GM12878 (cell line): ENCODE data around the gene MANBA. TPM values are rescaled to one million over a fixed set of nuclear protein-coding genes. Genes with fewer than 3 reads are reported as not detected.

ENCODE experiments used
- ATAC-seq: fragments of 200-7000 bp; cut with Tn5 transposase; 3 replicates; pipeline ENCODE4 v1.9.1; 2020; ENCODE audit warnings: mild to moderate bottlenecking, moderate library complexity
- BruUV-seq: library from RNA; stranded (reverse); fragments of 400-500 nt; replicated peaks from 2 replicates; lab custom pipeline; 2021; lab: Mats Ljungman, UMichigan
- CTCF ChIA-PET: fragments of 300-600 bp; sonication (Branson Sonifier 250); formaldehyde crosslinking; extraction: SDS; loops from one replicate; lab custom pipeline; 2021; ENCODE audit warnings: inconsistent platforms; lab: Yijun Ruan, JAX
- POLR2A ChIA-PET: fragments of 350-600 bp; formaldehyde crosslinking; extraction: SDS; loops from one replicate; lab custom pipeline; 2021; ENCODE audit warnings: inconsistent platforms; lab: Charles Lee
- RAD21 ChIA-PET: fragments of 300-600 bp; sonication (Branson Sonifier 250); formaldehyde crosslinking; loops from one replicate; lab custom pipeline; 2023; ENCODE audit warnings: antibody characterized with exemption; ENCODE audit not compliant: unreplicated experiment; lab: Charles Lee
- SMC1A ChIA-PET: fragments of 300-600 bp; sonication (Branson Sonifier 250); formaldehyde crosslinking; loops from one replicate; lab custom pipeline; 2023; ENCODE audit not compliant: unreplicated experiment, uncharacterized antibody; lab: Charles Lee
- DNase-seq: peaks from one replicate; pipeline ENCODE4 v3.0.0-alpha.2; 2011; ENCODE audit warnings: low read depth, low spot score
- FAIRE-seq: peaks from 3 replicates; lab custom pipeline; 2011; peaks lifted over from hg19 to GRCh38; lab: Jason Lieb, UNC
- H2AFZ ChIP-seq: 2 replicates; pipeline ENCODE4 v1.6.0; 2011; ENCODE audit warnings: low read depth, low read length, control low read depth; ENCODE audit not compliant: control insufficient read depth
- H3K27ac ChIP-seq: 2 replicates; pipeline ENCODE4 v1.5.1; 2011; ENCODE audit warnings: control low read depth; ENCODE audit not compliant: control insufficient read depth, insufficient read depth
- H3K27me3 ChIP-seq, 2 experiments: replicated peaks in 1 of 2; 2 replicates each; pipeline versions ENCODE4 v1.6.0 to v1.6.1; 2011; ENCODE audit warnings: low read length in 1 of 2; ENCODE audit not compliant: control insufficient read depth in 2 of 2, insufficient read depth in 2 of 2
- H3K36me3 ChIP-seq, 2 experiments: 2 replicates each; pipeline ENCODE4 v1.5.1; 2011; ENCODE audit warnings: low read length in 1 of 2; ENCODE audit not compliant: control insufficient read depth in 2 of 2, insufficient read depth in 2 of 2
- H3K4me1 ChIP-seq: 2 replicates; pipeline ENCODE4 v1.6.1; 2011; ENCODE audit warnings: mild to moderate bottlenecking, low read length, moderate library complexity, mixed read lengths; ENCODE audit not compliant: control insufficient read depth, insufficient read depth
- H3K4me2 ChIP-seq: 2 replicates; pipeline ENCODE4 v1.6.0; 2011; ENCODE audit warnings: control low read depth; ENCODE audit not compliant: control insufficient read depth, insufficient read depth
- H3K4me3 ChIP-seq: fragments of 200-600 bp; sonication (generic); 2 replicates; pipeline ENCODE4 v1.5.1; 2016
- H3K79me2 ChIP-seq: 2 replicates; pipeline ENCODE4 v1.6.0; 2011; ENCODE audit warnings: low read length; ENCODE audit not compliant: control insufficient read depth, insufficient read depth
- H3K9ac ChIP-seq: 2 replicates; pipeline ENCODE4 v1.8.0; 2011; ENCODE audit warnings: low read length, control low read depth, mixed read lengths; ENCODE audit not compliant: control insufficient read depth, insufficient read depth
- H3K9me3 ChIP-seq: replicated peaks from 3 replicates; pipeline ENCODE4 v1.5.1; 2011; ENCODE audit warnings: mild to moderate bottlenecking, low read length; ENCODE audit not compliant: control insufficient read depth, insufficient read depth
- H4K20me1 ChIP-seq: 2 replicates; pipeline ENCODE4 v1.6.0; 2011; ENCODE audit not compliant: control insufficient read depth, insufficient read depth
- LARP7 ChIP-seq: fragments of 450-650 bp; IDR thresholded peaks from 2 replicates; pipeline ENCODE4 v1.6.1; 2017; ENCODE audit warnings: mild to moderate bottlenecking
- WGBS: methylation state at CpG from one replicate; pipeline ENCODE4 v1.1.6; 2016; ENCODE audit warnings: low lambda C conversion rate; ENCODE audit not compliant: insufficient replicate concordance, insufficient coverage; ENCODE audit errors: missing lambda C conversion rate; 5-methylcytosine and 5-hydroxymethylcytosine counted together
- in situ Hi-C: fragments of 300-500 bp; cut with MboI; formaldehyde crosslinking; loops from 9 replicates; pipeline ENCODE4 v1.14.3; 2018; ENCODE audit warnings: mixed read lengths
- intact Hi-C: fragments of 100-400 bp; cut with micrococcal nuclease; formaldehyde crosslinking; loops from one replicate; pipeline ENCODE4 v1.14.2; 2022; ENCODE audit not compliant: unreplicated experiment
- polyA plus RNA-seq, 11 experiments: library from polyadenylated mRNA; depleted of rRNA in 4 of 11; unstranded in 6 of 11; stranded (reverse) in 5 of 11; fragments of >200 nt; fragmentation: Nextera tagmentation in 4 of 11; fragmentation: Illumina TruSeq in 1 of 11; extraction: Ambion mirVana in 4 of 11; extraction: Trizol in 1 of 11; gene quantifications; 1 replicate in 1 of 11; 2 replicates in 10 of 11; pipeline versions ENCODE4 v1.2.1 to v1.2.3, GENCODE V29; 2011 to 2016; ENCODE audit warnings: inconsistent platforms in 2 of 11, missing spikeins in 2 of 11, low read depth in 1 of 11
- total RNA-seq, 4 experiments: library from RNA; depleted of rRNA in 3 of 4; stranded (reverse); fragments of >200 nt in 3 of 4; fragmentation: Illumina TruSeq in 1 of 4; extraction: Trizol in 1 of 4; gene quantifications; 2 replicates each; pipeline versions ENCODE4 v1.2.1 to v1.2.3, GENCODE V29; 2013 to 2021
- TF ChIP-seq, protein P1 (sequence below): fragments of 450-650 bp; formaldehyde crosslinking; IDR thresholded peaks from 2 replicates; pipeline ENCODE4 v1.5.0; 2022; ENCODE audit warnings: mild to moderate bottlenecking, missing genetic modification characterization
- TF ChIP-seq, protein P2 (sequence below): fragments of 450-650 bp; formaldehyde crosslinking; IDR thresholded peaks from 2 replicates; pipeline ENCODE4 v1.4.0; 2020; ENCODE audit warnings: mild to moderate bottlenecking, moderate library complexity

MANBA gene
- total and polyA plus RNA-seq, 10 of the 15 experiments (the other 5 are each of a cell fraction or from before 2014, with no cell fraction given): 3.8 to 19.0 (median 12.5) TPM

DNA sequence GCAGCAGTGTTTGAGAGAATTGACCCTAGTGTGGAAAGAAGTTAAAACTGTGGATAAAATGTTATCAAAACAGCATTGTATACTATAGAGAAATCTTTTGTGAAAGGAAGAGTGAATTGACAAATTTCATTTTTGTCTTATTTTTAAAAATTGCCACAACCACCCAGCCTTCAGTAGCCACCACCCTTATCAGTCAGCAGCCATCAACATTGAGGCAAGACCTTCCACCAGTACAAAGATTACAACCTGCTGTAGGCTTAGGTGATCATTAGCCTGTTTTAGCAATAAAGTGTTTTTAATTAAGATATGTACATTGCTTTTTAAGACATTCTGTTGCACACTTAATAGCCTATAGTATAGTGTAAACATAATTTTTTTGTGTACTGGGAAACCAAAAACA lies 168.5 kb downstream of the MANBA start:
- Histone ChIP-seq H4K20me1 (no peaks in the 10 kb centered on the region), H3K79me2 (no peaks in the 10 kb centered on the region; the same call in 1 of the 2 replicates), H3K27me3 (no peaks in the 10 kb centered on the region), H3K27ac (no peak overlapping the region), H3K4me2 (no peak overlapping the region), H3K36me3 (peaks cover 4 to 33% of the 10 kb centered on the region in 2 experiments)
- intact Hi-C loops: no loop called here
- POLR2A ChIA-PET: no interaction called here
- FAIRE-seq (no peak), ATAC-seq (peak; percentile 16; the same call in 1 of the 3 replicates), DNase-seq (no peak)
- CTCF ChIA-PET: interaction anchor here (1.3 kb wide), 1 partner anchor 12 kb away, joined by 4 read pairs; no protein-coding TSS in a partner anchor
- RAD21 ChIA-PET: interaction anchor here (1.0 kb wide), 1 partner anchor 48 kb away, joined by 3 read pairs; no protein-coding TSS in a partner anchor
- no TSS peak for BruUV-seq
- no peak for TF ChIP-seq LARP7
- TF ChIP-seq, all 136 proteins: peak for 0
- no peak overlapping the region for H3K9ac ChIP-seq
- peaks cover 3% of the 10 kb centered on the region; the same call in 1 of the 2 replicates for H3K4me1 ChIP-seq
- in situ Hi-C loops: no loop called here
- SMC1A ChIA-PET: interaction anchor here (1.5 kb wide), 1 partner anchor 12 kb away, joined by 3 read pairs; no protein-coding TSS in a partner anchor
- peaks cover 13% of the 10 kb centered on the region; the same call in 2 of the 3 replicates for H3K9me3 ChIP-seq
- H3K4me3 ChIP-seq: no peak overlapping the region
- H2AFZ ChIP-seq: no peak overlapping the region

DNA sequence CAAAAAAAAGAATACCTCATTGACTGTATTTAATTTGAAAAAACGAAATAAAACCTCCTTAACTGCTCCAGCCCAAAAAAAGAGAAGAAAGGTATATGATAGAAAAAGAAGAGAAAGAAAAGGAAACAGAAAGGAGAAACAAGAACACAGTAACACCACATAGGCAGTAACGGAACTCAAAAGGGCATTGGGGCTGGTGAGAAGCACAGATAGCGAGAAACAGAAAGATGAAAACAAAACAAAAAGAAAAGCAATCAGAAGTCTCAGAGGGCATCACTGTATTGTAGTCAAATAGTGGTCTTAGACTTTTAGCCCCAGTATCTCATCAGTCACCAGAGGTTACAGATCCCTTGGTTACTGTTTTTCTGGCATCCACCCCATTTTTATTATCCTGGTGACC lies 171.0 kb downstream of the MANBA start:
- peaks cover 4 to 34% of the 10 kb centered on the region in 2 experiments for H3K36me3 ChIP-seq
- peaks cover 13% of the 10 kb centered on the region; the same call in 2 of the 3 replicates for H3K9me3 ChIP-seq
- FAIRE-seq: no peak
- DNase-seq: no peak
- H3K79me2 ChIP-seq: no peaks in the 10 kb centered on the region; the same call in 1 of the 2 replicates
- peaks cover 25% of the 10 kb centered on the region for H3K4me1 ChIP-seq
- 82% methylated on average over 3 of the region's 3 CpGs for WGBS
- POLR2A ChIA-PET: interaction anchor here (0.6 kb wide), 1 partner anchor 271 kb away, joined by 4 read pairs; no protein-coding TSS in a partner anchor
- H2AFZ ChIP-seq: no peak overlapping the region
- no peaks in the 10 kb centered on the region for H4K20me1 ChIP-seq
- no peak overlapping the region for H3K4me2 ChIP-seq
- in situ Hi-C loops: no loop called here
- no peak for ATAC-seq
- no peak overlapping the region for H3K27ac ChIP-seq
- RAD21 ChIA-PET: interaction anchor here (2.0 kb wide), 1 partner anchor 11 kb away, joined by 6 read pairs; no protein-coding TSS in a partner anchor
- intact Hi-C loops: loop anchor here (5.0 kb wide), 1 partner anchor 87 kb away; the partner anchor contains the start of gene NFKB1
- SMC1A ChIA-PET: interaction anchor here (0.9 to 1.7 kb wide), 3 partner anchors 11 to 98 kb away, joined by 3 to 4 read pairs (median 3); no protein-coding TSS in a partner anchor
- BruUV-seq: no TSS peak
- no peaks in the 10 kb centered on the region for H3K27me3 ChIP-seq
- H3K4me3 ChIP-seq: no peak overlapping the region
- no peak overlapping the region for H3K9ac ChIP-seq
- TF ChIP-seq, protein P1, sequence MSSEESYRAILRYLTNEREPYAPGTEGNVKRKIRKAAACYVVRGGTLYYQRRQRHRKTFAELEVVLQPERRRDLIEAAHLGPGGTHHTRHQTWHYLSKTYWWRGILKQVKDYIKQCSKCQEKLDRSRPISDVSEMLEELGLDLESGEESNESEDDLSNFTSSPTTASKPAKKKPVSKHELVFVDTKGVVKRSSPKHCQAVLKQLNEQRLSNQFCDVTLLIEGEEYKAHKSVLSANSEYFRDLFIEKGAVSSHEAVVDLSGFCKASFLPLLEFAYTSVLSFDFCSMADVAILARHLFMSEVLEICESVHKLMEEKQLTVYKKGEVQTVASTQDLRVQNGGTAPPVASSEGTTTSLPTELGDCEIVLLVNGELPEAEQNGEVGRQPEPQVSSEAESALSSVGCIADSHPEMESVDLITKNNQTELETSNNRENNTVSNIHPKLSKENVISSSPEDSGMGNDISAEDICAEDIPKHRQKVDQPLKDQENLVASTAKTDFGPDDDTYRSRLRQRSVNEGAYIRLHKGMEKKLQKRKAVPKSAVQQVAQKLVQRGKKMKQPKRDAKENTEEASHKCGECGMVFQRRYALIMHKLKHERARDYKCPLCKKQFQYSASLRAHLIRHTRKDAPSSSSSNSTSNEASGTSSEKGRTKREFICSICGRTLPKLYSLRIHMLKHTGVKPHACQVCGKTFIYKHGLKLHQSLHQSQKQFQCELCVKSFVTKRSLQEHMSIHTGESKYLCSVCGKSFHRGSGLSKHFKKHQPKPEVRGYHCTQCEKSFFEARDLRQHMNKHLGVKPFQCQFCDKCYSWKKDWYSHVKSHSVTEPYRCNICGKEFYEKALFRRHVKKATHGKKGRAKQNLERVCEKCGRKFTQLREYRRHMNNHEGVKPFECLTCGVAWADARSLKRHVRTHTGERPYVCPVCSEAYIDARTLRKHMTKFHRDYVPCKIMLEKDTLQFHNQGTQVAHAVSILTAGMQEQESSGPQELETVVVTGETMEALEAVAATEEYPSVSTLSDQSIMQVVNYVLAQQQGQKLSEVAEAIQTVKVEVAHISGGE (CRISPR knock-in tag): no peak
- TF ChIP-seq, protein P2, sequence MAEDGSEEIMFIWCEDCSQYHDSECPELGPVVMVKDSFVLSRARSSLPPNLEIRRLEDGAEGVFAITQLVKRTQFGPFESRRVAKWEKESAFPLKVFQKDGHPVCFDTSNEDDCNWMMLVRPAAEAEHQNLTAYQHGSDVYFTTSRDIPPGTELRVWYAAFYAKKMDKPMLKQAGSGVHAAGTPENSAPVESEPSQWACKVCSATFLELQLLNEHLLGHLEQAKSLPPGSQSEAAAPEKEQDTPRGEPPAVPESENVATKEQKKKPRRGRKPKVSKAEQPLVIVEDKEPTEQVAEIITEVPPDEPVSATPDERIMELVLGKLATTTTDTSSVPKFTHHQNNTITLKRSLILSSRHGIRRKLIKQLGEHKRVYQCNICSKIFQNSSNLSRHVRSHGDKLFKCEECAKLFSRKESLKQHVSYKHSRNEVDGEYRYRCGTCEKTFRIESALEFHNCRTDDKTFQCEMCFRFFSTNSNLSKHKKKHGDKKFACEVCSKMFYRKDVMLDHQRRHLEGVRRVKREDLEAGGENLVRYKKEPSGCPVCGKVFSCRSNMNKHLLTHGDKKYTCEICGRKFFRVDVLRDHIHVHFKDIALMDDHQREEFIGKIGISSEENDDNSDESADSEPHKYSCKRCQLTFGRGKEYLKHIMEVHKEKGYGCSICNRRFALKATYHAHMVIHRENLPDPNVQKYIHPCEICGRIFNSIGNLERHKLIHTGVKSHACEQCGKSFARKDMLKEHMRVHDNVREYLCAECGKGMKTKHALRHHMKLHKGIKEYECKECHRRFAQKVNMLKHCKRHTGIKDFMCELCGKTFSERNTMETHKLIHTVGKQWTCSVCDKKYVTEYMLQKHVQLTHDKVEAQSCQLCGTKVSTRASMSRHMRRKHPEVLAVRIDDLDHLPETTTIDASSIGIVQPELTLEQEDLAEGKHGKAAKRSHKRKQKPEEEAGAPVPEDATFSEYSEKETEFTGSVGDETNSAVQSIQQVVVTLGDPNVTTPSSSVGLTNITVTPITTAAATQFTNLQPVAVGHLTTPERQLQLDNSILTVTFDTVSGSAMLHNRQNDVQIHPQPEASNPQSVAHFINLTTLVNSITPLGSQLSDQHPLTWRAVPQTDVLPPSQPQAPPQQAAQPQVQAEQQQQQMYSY: no peak
- CTCF ChIA-PET: no interaction called here
